HPDE6-E6E7 (cell line): ENCODE results near the gene HNRNPA3.
"Not testable (repeated sequence)": the region's sequence is repeated elsewhere in the genome, so short reads cannot be mapped to it uniquely, and the experiment has no call there.

ENCODE experiments used
- DNase-seq: peaks from one replicate; pipeline ENCODE4 v3.0.0; 2011; ENCODE audit warnings: missing footprints; ENCODE audit errors: extremely low spot score

The HNRNPA3 gene

DNA sequence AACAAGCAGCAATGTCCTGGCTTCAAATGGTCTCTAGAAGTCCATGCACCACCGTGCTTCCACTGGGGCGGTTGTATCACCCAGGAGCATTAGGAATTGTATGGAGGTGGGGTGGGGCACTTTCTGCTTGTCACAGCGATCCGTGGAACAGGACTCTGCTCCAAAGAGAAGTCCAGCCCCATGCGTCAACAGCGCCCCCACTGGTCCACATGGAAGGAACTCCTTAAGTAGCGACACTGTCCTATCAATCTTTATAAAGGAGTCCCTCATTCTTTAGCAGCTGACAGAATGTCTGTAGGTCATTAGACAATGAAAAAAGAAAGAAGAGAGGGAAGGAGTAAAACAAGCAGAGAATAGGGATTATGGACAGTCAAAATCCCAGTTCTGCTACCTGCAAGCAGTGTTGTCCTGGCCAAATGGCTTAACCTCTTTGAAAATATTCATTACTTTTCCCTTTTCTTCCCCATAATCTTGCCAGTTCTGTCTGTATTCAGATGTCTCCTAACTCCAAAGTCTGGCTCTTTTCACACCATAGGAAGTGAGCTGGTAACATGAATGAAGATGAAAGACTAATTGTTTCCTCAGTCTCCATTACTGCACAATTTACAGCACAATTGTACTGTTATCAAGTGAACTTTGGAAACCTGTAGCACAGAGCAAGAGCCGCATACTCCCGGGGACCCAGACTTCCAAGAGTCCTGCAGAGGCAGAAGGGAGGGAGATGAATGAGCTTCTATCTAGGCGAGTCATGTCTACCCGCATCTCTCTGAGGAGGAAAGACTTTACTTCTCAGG, 42.0 kb downstream of the HNRNPA3 start:
- DNase-seq, result no peak

DNA sequence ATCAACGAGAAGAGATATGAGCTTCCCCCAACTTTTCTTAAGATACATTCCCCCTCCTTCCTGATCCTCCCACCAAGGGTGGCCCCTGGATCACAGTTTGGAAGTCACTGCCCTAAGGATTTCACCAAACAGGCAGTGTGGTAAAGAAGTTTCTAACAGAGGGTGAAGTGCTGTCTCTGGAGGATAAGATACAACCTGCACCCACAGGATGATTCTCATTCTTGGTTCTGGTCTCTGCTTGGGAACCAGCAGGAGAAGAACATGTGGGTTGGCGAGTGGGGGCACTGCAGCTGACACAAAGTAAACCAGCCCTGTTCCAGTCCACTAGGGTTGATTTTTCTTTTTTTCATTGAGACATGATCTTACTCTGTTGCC, 42.6 kb downstream of the HNRNPA3 start:
- DNase-seq, result no peak

DNA sequence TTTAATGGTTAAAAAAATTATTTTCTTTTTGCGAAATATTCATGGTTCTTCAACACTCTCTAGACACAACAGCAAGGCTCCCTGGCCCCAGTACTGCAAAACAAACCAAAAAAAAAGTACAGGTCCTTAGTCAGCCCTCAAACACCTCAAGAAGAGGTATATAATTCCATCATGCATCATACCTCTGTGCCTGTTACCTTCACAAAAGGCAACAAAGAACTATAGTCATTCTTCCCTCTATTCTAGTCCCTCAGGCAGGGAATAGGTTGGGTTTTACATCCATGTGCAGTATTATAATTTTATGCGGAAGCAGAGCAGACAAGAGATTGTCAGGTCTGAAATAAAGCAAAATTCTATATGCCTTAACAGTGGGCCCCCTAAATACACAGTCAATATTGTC, 43.4 kb downstream of the HNRNPA3 start:
- no peak for DNase-seq

DNA sequence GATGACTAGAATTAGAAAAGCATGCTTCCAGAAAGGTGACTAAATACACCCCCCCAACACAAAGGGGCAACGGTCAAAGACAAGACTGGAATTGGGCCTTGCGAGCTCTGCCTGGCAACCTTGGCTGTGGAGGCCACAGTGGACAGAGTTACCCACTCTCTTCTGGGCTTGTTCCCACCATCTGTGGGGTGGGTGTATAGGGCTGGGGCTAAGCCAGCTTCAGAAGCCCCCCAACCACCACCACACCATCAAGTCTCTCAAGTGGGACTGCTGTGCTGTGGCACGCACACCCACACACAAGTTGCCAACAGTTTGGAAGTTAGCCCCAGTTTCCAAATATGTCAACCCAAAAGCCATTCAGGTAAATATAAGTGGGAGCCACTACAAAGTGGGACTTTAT, 44.1 kb downstream of the HNRNPA3 start:
- no peak for DNase-seq

DNA sequence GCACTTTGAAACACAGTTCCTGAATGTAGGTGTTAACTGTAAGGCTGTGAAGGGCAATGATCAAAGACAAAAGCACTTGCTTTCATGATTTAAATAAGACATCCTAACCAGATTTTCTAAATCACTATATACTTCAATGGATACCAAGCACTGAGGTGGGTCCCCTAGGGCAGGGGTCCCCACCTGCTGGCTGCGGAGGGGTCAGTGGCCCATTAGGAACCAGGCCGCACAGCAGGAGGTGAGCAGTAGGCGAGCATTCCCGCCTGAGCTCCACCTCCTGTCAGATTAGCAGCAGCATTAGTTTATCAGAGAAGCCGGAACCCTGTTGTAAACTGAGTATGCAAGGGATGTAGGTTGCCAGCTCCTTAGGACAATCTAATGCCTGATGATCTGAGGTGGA, 44.9 kb downstream of the HNRNPA3 start:
- no peak for DNase-seq

DNA sequence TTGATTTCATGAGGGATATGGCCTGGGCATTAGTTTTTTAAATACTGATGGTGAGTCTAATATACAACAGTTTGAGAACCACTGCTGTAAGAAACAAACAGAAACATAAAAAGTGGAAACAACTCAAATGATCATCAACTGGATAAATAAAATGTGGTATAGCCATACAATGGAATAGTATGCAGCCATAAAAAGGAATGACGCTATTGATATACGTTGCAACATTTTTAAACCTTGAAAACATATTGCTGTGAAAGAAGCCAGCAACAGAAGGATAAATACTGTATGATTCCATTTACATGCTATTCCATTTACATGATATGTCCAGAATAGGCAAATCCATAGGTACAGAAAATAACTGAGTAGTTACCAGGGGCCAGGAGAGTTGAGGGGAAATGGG, 45.5 kb downstream of the HNRNPA3 start:
- DNase-seq, result no peak

DNA sequence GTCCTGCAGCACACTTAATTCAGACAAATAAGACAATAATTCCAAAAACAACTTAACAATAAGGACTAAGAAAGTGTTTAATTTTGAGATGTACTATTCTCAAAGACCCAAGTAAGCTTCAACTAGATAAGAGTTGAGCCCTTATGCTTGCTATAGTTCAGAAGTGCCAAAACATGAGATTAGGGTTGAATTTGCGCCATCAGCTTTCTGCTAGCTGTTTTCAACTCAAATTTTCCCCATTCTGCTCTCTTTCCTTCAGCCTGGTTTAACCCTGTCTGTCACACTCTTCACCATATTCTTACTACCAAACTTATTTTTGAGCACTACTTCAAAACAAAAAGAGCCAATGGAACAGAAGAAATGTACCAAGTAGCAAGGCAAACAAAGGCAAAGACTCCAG, 47.8 kb downstream of the HNRNPA3 start:
- DNase-seq, result no peak

DNA sequence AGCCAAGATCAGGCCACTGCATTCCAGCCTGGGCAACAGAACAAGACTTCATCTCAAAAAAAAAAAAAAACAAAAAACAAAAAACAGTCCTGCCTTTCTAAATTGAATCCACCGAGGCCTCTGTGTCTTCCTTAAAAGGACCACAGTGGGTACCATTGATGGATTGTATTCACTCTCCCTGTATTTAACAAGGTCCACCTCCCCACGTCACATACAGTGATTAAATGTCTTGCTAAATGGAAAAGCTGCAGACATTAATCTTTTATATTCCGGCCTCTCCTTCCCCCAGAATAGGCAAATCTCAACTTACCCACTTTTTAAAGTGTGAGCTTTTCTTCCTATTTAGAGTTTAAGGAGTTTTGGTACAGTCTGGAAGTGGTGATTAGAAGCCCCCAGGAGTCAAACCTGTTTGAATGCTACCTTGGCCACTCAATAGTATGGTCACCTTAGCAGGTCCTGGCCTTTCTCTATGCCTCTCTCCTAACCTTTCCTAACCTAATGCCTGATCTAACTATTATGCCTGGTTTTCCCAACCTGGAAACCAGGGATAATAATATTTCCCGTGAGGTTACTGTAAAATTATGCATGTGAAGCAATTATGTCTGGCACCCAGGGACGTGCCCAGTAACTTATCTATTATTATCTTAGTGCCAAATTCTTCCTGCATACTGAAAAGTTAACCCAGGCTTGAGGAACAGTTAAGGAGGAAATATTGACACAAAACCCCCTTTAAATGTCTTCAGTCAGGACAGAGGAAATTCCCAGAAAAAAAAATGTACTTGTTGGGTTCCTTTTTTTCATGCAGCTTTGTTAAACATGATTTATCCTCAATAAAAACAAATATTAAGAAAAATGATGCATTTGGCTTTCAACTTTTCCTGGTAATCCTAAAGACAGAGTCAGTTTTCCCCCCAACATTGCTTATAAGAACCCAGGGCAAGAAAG, 48.8 kb downstream of the HNRNPA3 start:
- DNase-seq, result no peak

DNA sequence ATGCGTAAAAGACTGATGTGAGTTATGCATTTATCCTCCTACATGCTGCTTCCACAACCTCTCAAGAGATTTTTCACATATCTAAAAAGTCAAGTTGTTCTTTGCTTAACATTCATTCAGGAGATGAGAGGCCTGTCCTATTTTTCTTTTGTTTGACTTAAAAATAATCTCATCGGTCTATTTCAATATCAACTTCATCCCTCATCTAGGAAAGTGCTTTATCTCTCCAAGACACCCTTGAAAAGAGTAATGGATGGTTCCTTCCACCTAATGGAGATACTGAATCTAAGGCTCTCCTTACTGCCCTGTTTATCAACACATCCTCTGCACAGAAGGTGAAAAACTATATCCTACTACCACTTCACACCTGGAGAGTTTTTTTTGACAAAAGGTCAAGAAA, 49.5 kb downstream of the HNRNPA3 start:
- no peak for DNase-seq

DNA sequence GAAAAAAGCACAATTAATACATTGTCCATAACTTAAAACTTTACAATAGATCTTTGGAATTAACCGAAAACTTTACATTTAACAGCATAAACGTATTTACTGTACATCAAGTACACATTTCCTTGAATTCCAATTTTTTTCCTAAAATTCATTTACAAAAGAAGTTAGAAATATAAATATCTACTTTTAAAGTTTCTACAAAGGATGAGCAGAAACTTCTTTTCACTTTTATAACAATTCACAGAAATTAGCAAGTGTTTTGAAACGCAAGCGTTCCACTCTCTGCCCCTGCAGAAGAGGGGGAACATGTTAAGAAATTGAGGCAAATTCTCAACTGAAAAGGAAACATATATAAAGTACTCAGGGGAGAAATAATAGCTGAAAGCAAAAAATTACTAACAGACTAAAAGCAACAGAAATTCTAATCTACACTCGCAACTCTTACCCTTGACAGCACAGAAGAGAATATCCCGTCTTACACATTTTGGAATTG, 50.4 kb downstream of the HNRNPA3 start:
- no peak for DNase-seq

DNA sequence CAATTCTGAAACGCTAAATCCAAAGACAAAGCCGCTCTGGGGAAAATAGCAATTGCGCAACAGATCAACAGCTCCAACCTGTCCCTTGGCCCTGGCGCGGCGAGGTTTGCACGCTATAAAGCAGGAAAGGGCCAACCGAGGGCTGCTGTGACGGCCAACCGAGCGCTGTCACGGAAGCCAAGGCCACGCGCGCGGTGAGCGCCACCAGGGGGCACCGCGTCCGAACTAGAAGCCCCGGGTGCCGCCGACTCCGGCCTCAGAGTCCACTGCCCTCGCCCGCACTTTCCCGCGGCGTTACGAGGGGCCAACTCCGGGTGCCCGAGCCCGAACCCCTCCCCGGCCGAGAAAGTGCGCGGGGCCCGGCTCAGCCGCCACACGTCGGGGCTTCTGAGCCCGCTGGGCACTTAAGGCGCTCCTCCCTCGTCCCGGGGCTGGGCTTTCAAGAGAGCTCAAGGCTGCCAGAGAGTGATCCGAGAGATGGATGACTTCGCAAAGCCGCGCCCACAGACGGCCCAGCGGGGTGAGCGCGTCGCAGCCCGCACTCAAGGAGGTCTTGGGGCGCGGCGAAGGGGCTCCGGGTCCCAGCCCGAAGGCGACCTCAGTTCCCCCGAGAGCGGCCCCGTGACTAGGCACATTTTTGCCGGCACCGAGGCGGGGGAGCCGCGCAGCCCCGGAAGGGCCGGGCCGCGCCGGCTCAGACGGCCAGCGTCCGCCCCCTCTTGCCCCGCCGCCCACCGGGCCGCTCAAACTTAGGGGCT, 51.0 kb downstream of the HNRNPA3 start:
- peak; percentile 54 for DNase-seq

DNA sequence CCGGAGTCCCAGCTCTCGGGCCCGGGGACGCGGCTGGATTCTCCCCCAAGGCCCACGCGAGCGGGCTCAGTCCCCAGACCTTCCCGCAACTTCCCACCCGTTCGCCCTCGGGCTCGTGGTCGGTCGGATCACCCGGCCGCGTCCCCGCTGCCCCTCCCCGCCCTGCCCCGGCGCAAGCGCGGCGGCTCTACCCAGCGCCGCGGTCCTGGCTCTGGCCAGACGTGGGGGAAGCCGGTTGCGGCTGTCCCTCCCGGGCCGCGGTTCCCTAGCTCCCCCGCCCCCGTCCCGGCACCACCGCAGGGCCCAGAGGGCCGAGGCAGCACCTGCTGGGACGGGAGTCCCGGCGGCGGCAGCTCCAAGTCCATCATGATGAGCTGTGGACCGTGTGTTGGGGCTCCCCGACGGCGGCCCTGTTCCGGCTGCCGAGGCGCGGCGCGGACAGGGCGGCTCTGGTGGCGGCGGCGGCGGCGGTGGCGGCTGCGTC, 51.7 kb downstream of the HNRNPA3 start:
- DNase-seq, result no peak

DNA sequence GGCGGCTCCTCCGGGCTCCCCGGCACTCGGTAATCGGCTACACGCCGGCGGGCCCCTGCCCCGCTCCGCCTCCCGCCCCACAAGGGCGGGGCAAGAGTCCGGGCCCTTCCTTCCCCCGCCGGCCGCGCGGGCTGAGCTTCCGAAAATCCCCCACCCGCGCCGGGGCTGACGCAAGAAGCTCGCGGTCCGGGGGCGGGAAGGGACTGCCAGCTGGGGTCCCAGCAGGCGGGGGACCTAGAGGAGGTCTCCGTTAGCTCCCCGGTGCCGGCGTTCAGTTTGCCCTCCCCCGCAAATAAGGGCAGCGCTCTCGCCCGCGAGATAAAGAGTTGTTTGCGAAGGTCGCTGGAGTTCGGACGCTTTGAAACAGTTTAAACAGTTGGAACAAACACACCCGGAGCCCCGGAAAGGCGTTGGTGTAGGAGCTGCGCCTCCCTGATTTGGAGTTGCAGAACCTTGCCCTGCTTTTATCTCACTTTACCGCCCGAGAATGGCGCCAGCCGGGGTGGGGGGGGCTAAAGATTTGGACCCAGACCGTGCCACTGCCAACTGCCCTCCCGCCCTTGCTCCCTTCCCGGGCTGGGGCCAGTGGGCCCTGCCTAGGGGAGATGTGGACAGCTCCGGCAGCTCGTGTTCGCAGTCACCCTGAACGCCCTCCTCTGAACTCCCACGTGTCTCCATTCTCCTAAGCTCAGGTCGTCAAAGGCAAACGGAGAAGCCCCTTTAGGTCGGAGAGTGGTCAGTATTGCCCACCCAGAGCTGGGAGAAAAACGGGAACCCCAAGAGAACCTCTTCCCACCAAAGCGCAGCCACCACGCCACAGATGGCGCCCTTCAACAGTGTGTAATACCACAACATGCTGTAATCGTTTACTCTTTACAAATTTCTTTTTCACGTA, 52.3 kb downstream of the HNRNPA3 start, which contains the start of gene NFE2L2:
NFE2L2 (minus strand) TSS at position 35 of the 895 bp plus-strand sequence. CDS start 151 bp downstream, outside the sequence.
- peak; percentile 73 for DNase-seq

DNA sequence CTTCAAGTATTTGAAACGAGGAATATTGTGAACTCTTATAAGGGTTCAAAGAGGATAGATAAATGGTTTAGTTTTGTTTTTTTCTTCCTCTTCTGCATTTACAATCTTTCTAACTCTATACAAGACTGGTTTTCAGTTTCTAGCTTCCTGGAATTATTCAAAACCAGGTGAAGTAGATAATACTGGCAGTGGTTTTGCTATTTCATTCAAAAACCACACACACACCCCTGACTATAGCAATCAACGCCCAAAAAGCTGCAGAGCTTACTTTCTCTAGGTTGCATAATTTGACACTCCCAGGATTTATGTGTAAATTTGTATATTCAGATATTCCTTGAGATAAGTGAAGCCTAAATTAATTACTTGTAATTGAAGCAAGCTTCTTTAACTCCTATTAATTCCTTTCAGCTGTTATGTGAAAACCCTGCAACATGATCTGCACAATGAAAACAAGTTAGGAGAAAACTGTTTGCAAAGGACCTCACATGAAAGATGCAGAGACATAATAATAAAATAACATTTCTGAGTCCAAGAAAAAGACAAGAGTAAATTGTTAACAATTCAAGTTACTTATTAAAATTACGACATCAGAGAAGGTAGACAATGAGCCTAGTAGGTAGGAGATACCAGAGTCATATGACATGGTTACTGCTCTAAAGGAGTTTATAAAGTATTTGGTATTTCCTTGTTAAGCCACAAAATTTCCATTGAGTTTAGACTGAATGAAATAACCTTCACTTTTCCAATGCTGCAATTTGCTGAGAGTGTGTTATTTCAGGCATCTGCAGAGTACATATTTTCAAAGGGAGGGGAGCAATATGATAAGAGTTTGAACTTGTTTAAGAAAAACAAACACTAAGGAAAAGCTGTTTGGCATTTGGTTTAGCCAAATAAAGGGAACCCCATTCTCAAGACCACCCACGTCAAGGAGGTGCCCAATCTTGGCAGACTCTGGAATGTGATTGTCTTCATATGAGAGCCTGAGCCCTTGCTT, 53.5 kb downstream of the HNRNPA3 start:
- no peak for DNase-seq

DNA sequence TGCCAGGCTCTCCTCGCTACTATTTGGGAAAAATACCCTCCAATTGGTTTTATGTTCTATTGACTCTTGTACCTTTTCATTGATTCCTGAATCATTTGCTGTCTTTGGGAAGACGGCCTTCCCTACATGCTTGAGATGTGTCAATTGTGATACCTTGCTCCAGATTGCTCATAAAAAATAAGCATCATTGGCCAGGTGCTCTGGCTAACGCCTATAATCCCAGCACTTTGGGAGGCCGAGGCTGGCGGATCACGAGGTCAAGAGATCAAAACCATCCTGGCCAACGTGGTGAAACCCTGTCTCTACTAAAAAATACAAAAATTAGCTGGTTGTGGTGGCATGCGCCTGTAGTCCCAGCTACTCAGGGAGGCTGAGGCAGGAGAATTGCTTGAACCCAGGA, 54.4 kb downstream of the HNRNPA3 start:
- not testable (repeated sequence) for DNase-seq

DNA sequence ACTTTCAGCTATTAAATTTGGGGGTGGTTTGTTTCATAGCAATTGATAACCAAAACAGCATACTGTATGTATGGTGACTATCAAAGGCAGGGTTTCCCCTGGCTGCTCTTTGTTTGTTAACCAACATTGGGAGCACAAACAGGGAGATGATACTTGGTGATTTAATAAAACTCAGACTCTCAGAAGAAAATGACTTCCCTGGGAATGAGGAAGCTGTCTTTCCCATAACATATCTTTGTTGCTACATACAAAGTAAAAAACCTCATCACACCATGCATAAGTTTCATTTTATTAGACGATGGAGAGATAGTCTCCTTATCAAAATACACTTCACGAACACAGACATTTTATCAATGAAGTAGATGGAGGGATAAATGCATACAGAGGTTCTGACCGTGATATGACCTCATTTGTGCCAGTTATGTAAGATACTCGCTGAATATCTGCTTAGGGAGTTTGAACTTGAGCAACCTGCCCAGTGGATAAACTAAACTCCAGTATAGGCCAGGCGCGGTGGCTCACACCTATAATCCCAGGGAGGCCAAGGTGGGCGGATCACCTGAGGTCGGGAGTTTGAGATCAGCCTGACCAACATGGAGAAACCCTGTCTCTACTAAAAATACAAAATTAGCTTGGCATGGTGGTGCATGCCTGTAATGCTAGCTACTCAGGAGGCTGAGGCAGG, 55.7 kb downstream of the HNRNPA3 start:
- no peak for DNase-seq

DNA sequence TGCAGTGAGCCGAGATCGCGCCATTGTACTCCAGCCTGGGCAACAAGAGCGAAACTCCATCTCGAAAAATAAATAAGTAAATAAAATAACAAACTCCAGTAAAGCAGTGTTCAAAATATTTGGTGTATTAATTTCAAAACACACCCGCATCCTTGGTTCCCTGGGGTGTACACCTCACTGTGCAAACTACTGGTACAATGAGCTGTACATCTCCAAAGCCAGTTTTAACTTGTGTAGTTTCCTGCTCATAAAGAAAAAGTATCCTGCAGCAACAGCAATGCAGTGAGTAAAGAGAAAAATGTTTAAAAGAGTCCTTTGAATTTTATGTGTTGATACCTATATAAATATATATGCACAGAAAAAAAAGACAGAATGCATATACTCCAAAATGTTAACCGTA, 56.3 kb downstream of the HNRNPA3 start:
- DNase-seq, result no peak

DNA sequence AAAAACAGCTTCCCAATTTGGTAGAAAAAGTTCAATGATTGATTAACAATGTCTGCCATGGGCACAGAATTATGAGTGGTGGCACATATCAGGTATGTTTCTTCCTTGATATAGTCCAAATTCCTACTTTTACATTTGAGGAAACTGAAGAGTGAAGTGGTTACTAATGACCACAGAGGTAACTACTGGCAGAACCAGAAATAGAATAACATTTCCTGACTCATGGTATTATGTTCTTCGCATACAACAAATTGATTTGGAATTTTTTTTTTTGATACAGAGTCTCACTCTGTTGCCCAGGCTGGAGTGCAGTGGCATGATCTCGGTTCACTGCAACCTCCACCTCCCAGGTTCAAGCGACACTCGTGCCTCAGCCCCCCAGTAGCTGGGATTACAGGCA, 57.9 kb downstream of the HNRNPA3 start:
- no peak for DNase-seq
